GM23338 (cell line): Measurements from ENCODE around the gene FBLIM1. TPM values are rescaled to one million over a fixed set of nuclear protein-coding genes. Genes with fewer than 3 reads are reported as not detected.

Source experiments
- ATAC-seq: fragments of 200-7000 bp; cut with Tn5 transposase; 3 replicates; pipeline ENCODE4 v1.9.1; 2020
- DNase-seq: peaks from one replicate; pipeline ENCODE4 v3.0.0-alpha.2; 2015; ENCODE audit warnings: low spot score
- H2AFZ ChIP-seq: fragments of 200-600 bp; sonication (generic); 2 replicates; pipeline ENCODE4 v1.8.0; 2016; ENCODE audit warnings: antibody characterized with exemption, mild to moderate bottlenecking, moderate library complexity
- H3F3A ChIP-seq: fragments of 200-600 bp; sonication (generic); replicated peaks from 2 replicates; pipeline ENCODE4 v1.8.0; 2017; ENCODE audit warnings: antibody characterized with exemption, mixed run types, low read depth
- H3K27ac ChIP-seq: fragments of 200-600 bp; sonication (generic); 2 replicates; pipeline ENCODE4 v1.6.1; 2016; ENCODE audit warnings: low read depth
- H3K27me3 ChIP-seq: fragments of 200-600 bp; sonication (generic); 2 replicates; pipeline ENCODE4 v1.8.0; 2016; ENCODE audit warnings: mild to moderate bottlenecking, mixed run types, moderate library complexity; ENCODE audit not compliant: insufficient read depth
- H3K36me3 ChIP-seq: fragments of 200-600 bp; sonication (generic); 2 replicates; pipeline ENCODE4 v1.8.0; 2016; ENCODE audit warnings: mild to moderate bottlenecking; ENCODE audit not compliant: insufficient read depth
- H3K4me1 ChIP-seq: fragments of 200-600 bp; sonication (generic); 2 replicates; pipeline ENCODE4 v1.8.0; 2016; ENCODE audit warnings: mild to moderate bottlenecking, moderate library complexity; ENCODE audit not compliant: insufficient read depth
- H3K4me2 ChIP-seq: fragments of 200-600 bp; sonication (generic); 2 replicates; pipeline ENCODE4 v1.7.1; 2017; ENCODE audit warnings: mixed run types
- H3K4me3 ChIP-seq: fragments of 200-600 bp; sonication (generic); 2 replicates; pipeline ENCODE4 v1.6.1; 2016; ENCODE audit warnings: mixed run types
- H3K79me2 ChIP-seq: fragments of 200-600 bp; sonication (generic); replicated peaks from 2 replicates; pipeline ENCODE4 v1.8.0; 2017; ENCODE audit warnings: mild to moderate bottlenecking; ENCODE audit not compliant: insufficient read depth
- H3K9me2 ChIP-seq: fragments of 200-600 bp; sonication (generic); 2 replicates; pipeline ENCODE4 v1.8.0; 2017; ENCODE audit not compliant: insufficient read depth
- H4K20me1 ChIP-seq: fragments of 200-600 bp; sonication (generic); replicated peaks from 2 replicates; pipeline ENCODE4 v1.8.0; 2017; ENCODE audit warnings: mild to moderate bottlenecking; ENCODE audit not compliant: insufficient read depth
- H3K27ac Mint-ChIP-seq: 2 replicates; pipeline ENCODE4 v1.8.0; 2020; ENCODE audit warnings: inconsistent platforms, mild to moderate bottlenecking, moderate library complexity, mixed read lengths
- H3K27me3 Mint-ChIP-seq: 3 replicates; pipeline ENCODE4 v1.8.0; 2022; ENCODE audit warnings: low read depth, mild to moderate bottlenecking, moderate library complexity, mixed read lengths, inconsistent platforms; ENCODE audit not compliant: insufficient read depth, poor library complexity
- H3K36me3 Mint-ChIP-seq: 3 replicates; pipeline ENCODE4 v1.8.0; 2021; ENCODE audit warnings: low read depth, mild to moderate bottlenecking, inconsistent platforms, moderate library complexity, mixed read lengths
- H3K4me1 Mint-ChIP-seq: 3 replicates; pipeline ENCODE4 v1.8.0; 2020; ENCODE audit warnings: mild to moderate bottlenecking, inconsistent platforms, mixed read lengths
- H3K4me3 Mint-ChIP-seq: 3 replicates; pipeline ENCODE4 v1.8.0; 2021; ENCODE audit warnings: moderate library complexity, mild to moderate bottlenecking, inconsistent platforms, mixed read lengths
- H3K9me3 Mint-ChIP-seq: 3 replicates; pipeline ENCODE4 v1.8.0; 2020; ENCODE audit warnings: moderate library complexity, mild to moderate bottlenecking, inconsistent platforms, mixed read lengths
- CREB1 ChIP-seq: fragments of 250-450 bp; sonication (Bioruptor Pico); IDR thresholded peaks from 2 replicates; pipeline ENCODE4 v1.5.0; 2020; ENCODE audit warnings: low read depth, mild to moderate bottlenecking, moderate library complexity
- CTCF ChIP-seq, 2 experiments: fragments of 200-600 bp in 1 of 2; sonication (generic) in 1 of 2; conservative IDR thresholded peaks; 2 replicates each; pipeline versions ENCODE4 v1.5.1 to v1.6.1; 2016 to 2017; ENCODE audit warnings: antibody characterized with exemption in 2 of 2, low read depth in 2 of 2, mild to moderate bottlenecking in 2 of 2, moderate library complexity in 1 of 2
- EZH2 ChIP-seq: fragments of 200-600 bp; sonication (generic); IDR thresholded peaks from one replicate; pipeline ENCODE4 v1.8.0; 2017; ENCODE audit warnings: antibody characterized with exemption, mild to moderate bottlenecking, low read depth; ENCODE audit not compliant: unreplicated experiment
- NANOG ChIP-seq: IDR thresholded peaks from 2 replicates; pipeline ENCODE4 v1.6.1; 2016; ENCODE audit warnings: antibody characterized with exemption, borderline replicate concordance
- POLR2AphosphoS5 ChIP-seq: IDR thresholded peaks from 2 replicates; pipeline ENCODE4 v1.6.1; 2016; ENCODE audit warnings: antibody characterized with exemption, low read depth
- REST ChIP-seq: IDR thresholded peaks from one replicate; pipeline ENCODE4 v1.6.1; 2018; ENCODE audit warnings: antibody characterized with exemption; ENCODE audit not compliant: unreplicated experiment
- STAT1 ChIP-seq: IDR thresholded peaks from one replicate; pipeline ENCODE4 v1.6.1; 2016; ENCODE audit warnings: antibody characterized with exemption; ENCODE audit not compliant: unreplicated experiment
- ZNF114 ChIP-seq: fragments of 250-450 bp; sonication (Bioruptor Pico); IDR thresholded peaks from 2 replicates; pipeline ENCODE4 v1.5.0; 2020; ENCODE audit warnings: mild to moderate bottlenecking, moderate library complexity
- ZNF331 ChIP-seq: fragments of 250-450 bp; sonication (Bioruptor Pico); IDR thresholded peaks from 2 replicates; pipeline ENCODE4 v1.5.0; 2020; ENCODE audit warnings: low read depth, mild to moderate bottlenecking, moderate library complexity
- ZNF462 ChIP-seq: fragments of 250-450 bp; sonication (Bioruptor Pico); IDR thresholded peaks from 2 replicates; pipeline ENCODE4 v1.5.0; 2020; ENCODE audit warnings: mild to moderate bottlenecking, moderate library complexity
- polyA plus RNA-seq: library from polyadenylated mRNA; unstranded; fragments of >200 nt; fragmentation: Nextera tagmentation; extraction: Ambion mirVana; gene quantifications from 2 replicates; pipeline ENCODE4 v1.2.1, GENCODE V29; 2016
- total RNA-seq: library from RNA; depleted of rRNA; stranded (reverse); fragments of >200 nt; shearing (Covaris generic); gene quantifications from 2 replicates; pipeline ENCODE4 v1.2.3, GENCODE V29; 2014
- TF ChIP-seq, protein P1 (sequence below): IDR thresholded peaks from 2 replicates; pipeline ENCODE4 v1.6.1; 2016; ENCODE audit warnings: antibody characterized with exemption

Gene FBLIM1
- total and polyA plus RNA-seq, 2 experiments from 2014 or later, result 41.7 to 81.7 TPM

DNA sequence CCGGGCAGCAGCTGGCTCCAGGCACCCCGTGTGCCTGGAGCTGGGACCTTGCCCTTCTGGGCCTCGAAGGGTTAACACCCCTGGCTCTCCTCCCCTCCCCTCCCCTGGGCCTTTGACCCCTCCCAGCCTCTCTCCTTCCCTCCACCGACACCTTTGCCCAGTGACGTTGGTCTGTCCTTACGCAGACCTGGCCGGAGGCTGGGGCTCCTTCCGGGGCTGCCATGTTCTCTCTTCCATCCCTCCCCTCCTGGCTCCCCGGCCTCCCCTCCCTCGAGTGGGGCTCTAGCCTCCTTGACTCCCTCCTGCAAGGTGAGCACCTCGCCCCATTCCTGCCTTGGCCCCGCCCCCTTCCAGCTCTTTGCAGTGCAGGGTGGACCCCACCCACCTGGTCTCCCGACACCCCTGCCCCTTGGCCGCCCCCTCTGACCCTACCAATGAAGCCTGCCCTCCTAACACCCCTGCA, 16.2 kb upstream of the FBLIM1 start, which contains the start of gene TMEM82:
Gene TMEM82, plus strand, starts transcription at position 161 of the 463 bp plus-strand sequence. Its CDS starts 61 bp downstream, at position 222.
- Histone ChIP-seq H3K4me3 (peak within 1 kb of the TSS; percentile 30; the same call in 1 of the 2 replicates), H3K27me3 (no peaks in the 10 kb centered on the region), H3K4me1 (0 out of 2 replicates have a peak, but pooled peaks cover 9% of the 10 kb centered on the region), H3F3A (0 out of 2 replicates have a peak, but pooled peaks cover 5% of the 10 kb centered on the region), H4K20me1 (no peaks in the 10 kb centered on the region), H2AFZ (peak within 1 kb of the TSS; percentile 83; the same call in 1 of the 2 replicates), H3K79me2 (no peaks in the 10 kb centered on the region), H3K4me2 (0 out of 2 replicates have a peak within 1 kb of the TSS, but pooled peaks have one; percentile 20), H3K9me2 (no peaks in the 10 kb centered on the region), H3K36me3 (no peaks in the 10 kb centered on the region), H3K27ac (no peak within 1 kb of the TSS)
- TF ChIP-seq REST (no peak), POLR2AphosphoS5 (no peak), CTCF (conservative IDR thresholded peaks at IDR 0.05; ENCODE audit: low read depth in 2 of 2) (no peak), STAT1 (no peak), NANOG (no peak), CREB1 (CRISPR knock-in tag) (no peak), ZNF331 (CRISPR knock-in tag) (no peak), ZNF462 (CRISPR knock-in tag) (no peak), EZH2 (no peak), ZNF114 (CRISPR knock-in tag) (no peak)
- TF ChIP-seq, protein P1, sequence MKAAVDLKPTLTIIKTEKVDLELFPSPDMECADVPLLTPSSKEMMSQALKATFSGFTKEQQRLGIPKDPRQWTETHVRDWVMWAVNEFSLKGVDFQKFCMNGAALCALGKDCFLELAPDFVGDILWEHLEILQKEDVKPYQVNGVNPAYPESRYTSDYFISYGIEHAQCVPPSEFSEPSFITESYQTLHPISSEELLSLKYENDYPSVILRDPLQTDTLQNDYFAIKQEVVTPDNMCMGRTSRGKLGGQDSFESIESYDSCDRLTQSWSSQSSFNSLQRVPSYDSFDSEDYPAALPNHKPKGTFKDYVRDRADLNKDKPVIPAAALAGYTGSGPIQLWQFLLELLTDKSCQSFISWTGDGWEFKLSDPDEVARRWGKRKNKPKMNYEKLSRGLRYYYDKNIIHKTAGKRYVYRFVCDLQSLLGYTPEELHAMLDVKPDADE, result no peak
- Mint-ChIP-seq H3K4me3 (peak within 1 kb of the TSS; percentile 33), H3K4me1 (peaks cover 13% of the 10 kb centered on the region), H3K36me3 (no peaks in the 10 kb centered on the region), H3K9me3 (no peaks in the 10 kb centered on the region), H3K27ac (no peak within 1 kb of the TSS; the same call in 1 of the 2 replicates), H3K27me3 (peaks cover 7% of the 10 kb centered on the region)
- peak; percentile 26 for ATAC-seq
- DNase-seq, result peak; percentile 57
